H9 (cell line): Measurements from ENCODE around the gene SLC16A1. TPM values are rescaled to one million over a fixed set of nuclear protein-coding genes. Genes with fewer than 3 reads are reported as not detected.

Experiments used
- DNase-seq: peaks from one replicate; pipeline ENCODE4 v3.0.0-alpha.2; 2017
- H2AFZ ChIP-seq: one replicate; pipeline ENCODE4 v1.6.1; 2013; ENCODE audit warnings: mild to moderate bottlenecking, low read length, control low read depth, moderate library complexity
- H2AK5ac ChIP-seq: 2 replicates; pipeline ENCODE4 v1.6.1; 2013; ENCODE audit warnings: low read length, control low read depth, mixed read lengths; ENCODE audit not compliant: insufficient read length
- H2BK120ac ChIP-seq: one replicate; pipeline ENCODE4 v1.6.1; 2013; ENCODE audit warnings: low read depth, mild to moderate bottlenecking, low read length, control low read depth, inconsistent platforms; ENCODE audit not compliant: poor library complexity, severe bottlenecking
- H2BK12ac ChIP-seq: 2 replicates; pipeline ENCODE4 v1.6.1; 2013; ENCODE audit warnings: low read length, control low read depth, mixed read lengths, low read depth; ENCODE audit not compliant: insufficient read length
- H2BK15ac ChIP-seq: 2 replicates; pipeline ENCODE4 v1.6.1; 2013; ENCODE audit warnings: low read depth, low read length, control low read depth
- H2BK20ac ChIP-seq: one replicate; pipeline ENCODE4 v1.6.1; 2013; ENCODE audit warnings: low read depth, mild to moderate bottlenecking, low read length, control low read depth, inconsistent platforms; ENCODE audit not compliant: poor library complexity, severe bottlenecking
- H2BK5ac ChIP-seq: 2 replicates; pipeline ENCODE4 v1.6.1; 2013; ENCODE audit warnings: low read length, control low read depth, mixed read lengths; ENCODE audit not compliant: insufficient read length
- H3K14ac ChIP-seq: 2 replicates; pipeline ENCODE4 v1.6.1; 2013; ENCODE audit warnings: low read length, control low read depth; ENCODE audit not compliant: insufficient read depth
- H3K18ac ChIP-seq: 2 replicates; pipeline ENCODE4 v1.6.1; 2013; ENCODE audit warnings: low read depth, mild to moderate bottlenecking, mixed read lengths, low read length, control low read depth; ENCODE audit not compliant: insufficient read length
- H3K23ac ChIP-seq: 2 replicates; pipeline ENCODE4 v1.6.1; 2013; ENCODE audit warnings: low read length, control low read depth, mixed read lengths, low read depth; ENCODE audit not compliant: insufficient read length
- H3K23me2 ChIP-seq: 2 replicates; pipeline ENCODE4 v1.6.1; 2013; ENCODE audit warnings: low read depth, mild to moderate bottlenecking, mixed read lengths, low read length, control low read depth; ENCODE audit not compliant: insufficient read length, poor library complexity, severe bottlenecking
- H3K27ac ChIP-seq: 2 replicates; pipeline ENCODE4 v1.5.1; 2013; ENCODE audit warnings: low read length, control low read depth, mixed read lengths, low read depth; ENCODE audit not compliant: insufficient read length
- H3K27me3 ChIP-seq: 2 replicates; pipeline ENCODE4 v1.6.1; 2013; ENCODE audit warnings: low read length, control low read depth, inconsistent platforms; ENCODE audit not compliant: insufficient read depth
- H3K4ac ChIP-seq: 2 replicates; pipeline ENCODE4 v1.6.1; 2013; ENCODE audit warnings: low read depth, mild to moderate bottlenecking, control low read depth, inconsistent platforms, low read length, moderate library complexity
- H3K4me1 ChIP-seq: 2 replicates; pipeline ENCODE4 v1.6.1; 2013; ENCODE audit warnings: low read length, control low read depth, inconsistent platforms; ENCODE audit not compliant: insufficient read depth
- H3K4me2 ChIP-seq: 2 replicates; pipeline ENCODE4 v1.6.1; 2013; ENCODE audit warnings: low read length, control low read depth, mixed read lengths; ENCODE audit not compliant: insufficient read length, insufficient read depth
- H3K56ac ChIP-seq: 2 replicates; pipeline ENCODE4 v1.6.1; 2013; ENCODE audit warnings: low read depth, mild to moderate bottlenecking, mixed read lengths, low read length, control low read depth; ENCODE audit not compliant: insufficient read length
- H3K79me1 ChIP-seq: 2 replicates; pipeline ENCODE4 v1.6.1; 2013; ENCODE audit warnings: low read depth, mild to moderate bottlenecking, moderate library complexity, low read length, control low read depth, inconsistent platforms; ENCODE audit not compliant: insufficient read depth, poor library complexity, severe bottlenecking
- H3K79me2 ChIP-seq: 2 replicates; pipeline ENCODE4 v1.6.1; 2013; ENCODE audit warnings: low read length, control low read depth, inconsistent platforms; ENCODE audit not compliant: insufficient read depth
- H3K9ac ChIP-seq: 2 replicates; pipeline ENCODE4 v1.6.1; 2013; ENCODE audit warnings: low read length, control low read depth, mixed read lengths; ENCODE audit not compliant: insufficient read length; ENCODE audit errors: extremely low read depth
- H3K9me3 ChIP-seq: one replicate; pipeline ENCODE4 v1.6.1; 2013; ENCODE audit warnings: low read depth, low read length, inconsistent platforms; ENCODE audit not compliant: control insufficient read depth
- H3T11ph ChIP-seq: one replicate; pipeline ENCODE4 v1.6.1; 2013; ENCODE audit warnings: mild to moderate bottlenecking, low read length, control low read depth, inconsistent platforms
- H4K20me1 ChIP-seq: one replicate; pipeline ENCODE4 v1.6.1; 2013; ENCODE audit not compliant: control insufficient read depth, insufficient read length, insufficient read depth
- H4K5ac ChIP-seq: 2 replicates; pipeline ENCODE4 v1.6.1; 2013; ENCODE audit warnings: low read depth, mild to moderate bottlenecking, mixed read lengths, low read length, control low read depth; ENCODE audit not compliant: insufficient read length
- H4K8ac ChIP-seq: replicated peaks from 2 replicates; pipeline ENCODE4 v1.6.1; 2013; ENCODE audit warnings: low read length, control low read depth, mixed read lengths, low read depth; ENCODE audit not compliant: insufficient read length
- H4K91ac ChIP-seq: 2 replicates; pipeline ENCODE4 v1.6.1; 2013; ENCODE audit warnings: low read depth, mild to moderate bottlenecking, moderate library complexity, mixed read lengths, low read length, control low read depth; ENCODE audit not compliant: insufficient read length
- H3K27ac Mint-ChIP-seq, 3 experiments: 2 replicates in 2 of 3; 3 replicates in 1 of 3; pipeline ENCODE4 v1.8.0; 2020 to 2021; ENCODE audit warnings: mixed read lengths in 3 of 3, mild to moderate bottlenecking in 1 of 3, moderate library complexity in 1 of 3
- H3K27me3 Mint-ChIP-seq: 2 replicates; pipeline ENCODE4 v1.8.0; 2021; ENCODE audit warnings: low read depth, mild to moderate bottlenecking, moderate library complexity, mixed read lengths
- H3K36me3 Mint-ChIP-seq, 3 experiments: 2 replicates in 2 of 3; 3 replicates in 1 of 3; pipeline ENCODE4 v1.8.0; 2020 to 2021; ENCODE audit warnings: low read depth in 3 of 3, mixed read lengths in 3 of 3; ENCODE audit not compliant: insufficient read depth in 1 of 3
- H3K4me1 Mint-ChIP-seq, 2 experiments: 2 replicates each; pipeline ENCODE4 v1.8.0; 2020; ENCODE audit warnings: mixed read lengths in 2 of 2
- H3K4me3 Mint-ChIP-seq, 2 experiments: 2 replicates in 1 of 2; 3 replicates in 1 of 2; pipeline ENCODE4 v1.8.0; 2020 to 2021; ENCODE audit warnings: mild to moderate bottlenecking in 2 of 2, mixed read lengths in 2 of 2, moderate library complexity in 1 of 2
- H3K9me3 Mint-ChIP-seq, 2 experiments: 2 replicates in 1 of 2; 3 replicates in 1 of 2; pipeline ENCODE4 v1.8.0; 2020; ENCODE audit warnings: mild to moderate bottlenecking in 2 of 2, mixed read lengths in 2 of 2, moderate library complexity in 1 of 2
- WGBS: extraction: QIAGEN DNeasy Blood & Tissue Kit; methylation state at CpG from one replicate; pipeline ENCODE4 v1.1.7; 2013; ENCODE audit warnings: missing lambda C conversion rate, low lambda C conversion rate, mixed read lengths; ENCODE audit not compliant: insufficient read length; ENCODE audit errors: extremely low coverage; 5-methylcytosine and 5-hydroxymethylcytosine counted together
- total RNA-seq: library from RNA; stranded (reverse); gene quantifications from 2 replicates; pipeline ENCODE4 v1.2.1, GENCODE V29; 2021
- TF ChIP-seq, protein P1 (sequence below): fragments of 200-600 bp; sonication (generic); conservative IDR thresholded peaks from 3 replicates; pipeline ENCODE4 v1.8.0; 2021; ENCODE audit warnings: antibody characterized with exemption, mild to moderate bottlenecking

The SLC16A1 gene
- total RNA-seq, 1 experiment from 2014 or later, result 381 TPM

DNA sequence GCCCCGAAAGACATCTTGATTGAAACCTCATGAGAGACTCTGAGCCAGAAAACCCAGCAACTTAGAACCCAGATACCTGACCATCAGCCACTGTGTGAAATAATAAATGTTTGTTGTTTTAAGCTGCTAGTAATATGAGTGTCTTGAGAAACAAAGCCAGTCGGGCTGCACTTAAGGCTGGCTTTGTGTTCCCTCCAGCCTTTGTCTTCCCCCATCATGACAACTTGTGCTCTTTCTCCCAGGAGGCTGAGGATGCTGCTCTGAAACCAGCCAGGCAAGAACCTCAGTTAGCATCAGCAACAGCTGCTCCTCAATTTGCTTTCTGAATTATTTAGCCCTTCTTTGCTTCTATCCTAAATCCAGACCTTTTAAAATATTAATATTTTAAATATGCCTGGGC lies 78.2 kb downstream of the SLC16A1 start:
- H3K9me3 ChIP-seq, result no peaks in the 10 kb centered on the region
- H3K27ac Mint-ChIP-seq, result peak overlapping the region in 2 of 3 experiments; percentile 16 to 25; a peak in 2 of 7 replicates
- no peaks in the 10 kb centered on the region for H3K27me3 Mint-ChIP-seq

More for the DNA sequence above, 78.2 kb downstream of the SLC16A1 start:
- H3K4me1 Mint-ChIP-seq, result peaks cover 49% of the 10 kb centered on the region in 2 experiments
- Histone ChIP-seq H3K23ac (no peak overlapping the region), H3K27me3 (no peaks in the 10 kb centered on the region), H2BK120ac (no peak overlapping the region), H3K14ac (no peak overlapping the region), H3K4me2 (no peak overlapping the region), H4K91ac (no peak overlapping the region), H3K9ac (no peak overlapping the region), H2AK5ac (no peak overlapping the region), H4K20me1 (no peaks in the 10 kb centered on the region), H3K23me2 (no peaks in the 10 kb centered on the region), H3K27ac (no peak overlapping the region), H2AFZ (no peak overlapping the region), H2BK12ac (no peak overlapping the region), H3K79me2 (no peaks in the 10 kb centered on the region), H2BK15ac (no peak overlapping the region), H3K18ac (no peak overlapping the region), H3K4ac (no peak overlapping the region), H3K79me1 (no peaks in the 10 kb centered on the region), H4K5ac (no peak overlapping the region), H3K4me1 (no peaks in the 10 kb centered on the region; the same call in 1 of the 2 replicates), H3T11ph (no peak overlapping the region), H2BK5ac (no peak overlapping the region), H3K56ac (no peak overlapping the region), H4K8ac (no peak overlapping the region), H2BK20ac (no peak overlapping the region)
- no peak overlapping the region for H3K4me3 Mint-ChIP-seq
- H3K9me3 Mint-ChIP-seq, result no peaks in the 10 kb centered on the region
- no peak for DNase-seq
- TF ChIP-seq, protein P1, sequence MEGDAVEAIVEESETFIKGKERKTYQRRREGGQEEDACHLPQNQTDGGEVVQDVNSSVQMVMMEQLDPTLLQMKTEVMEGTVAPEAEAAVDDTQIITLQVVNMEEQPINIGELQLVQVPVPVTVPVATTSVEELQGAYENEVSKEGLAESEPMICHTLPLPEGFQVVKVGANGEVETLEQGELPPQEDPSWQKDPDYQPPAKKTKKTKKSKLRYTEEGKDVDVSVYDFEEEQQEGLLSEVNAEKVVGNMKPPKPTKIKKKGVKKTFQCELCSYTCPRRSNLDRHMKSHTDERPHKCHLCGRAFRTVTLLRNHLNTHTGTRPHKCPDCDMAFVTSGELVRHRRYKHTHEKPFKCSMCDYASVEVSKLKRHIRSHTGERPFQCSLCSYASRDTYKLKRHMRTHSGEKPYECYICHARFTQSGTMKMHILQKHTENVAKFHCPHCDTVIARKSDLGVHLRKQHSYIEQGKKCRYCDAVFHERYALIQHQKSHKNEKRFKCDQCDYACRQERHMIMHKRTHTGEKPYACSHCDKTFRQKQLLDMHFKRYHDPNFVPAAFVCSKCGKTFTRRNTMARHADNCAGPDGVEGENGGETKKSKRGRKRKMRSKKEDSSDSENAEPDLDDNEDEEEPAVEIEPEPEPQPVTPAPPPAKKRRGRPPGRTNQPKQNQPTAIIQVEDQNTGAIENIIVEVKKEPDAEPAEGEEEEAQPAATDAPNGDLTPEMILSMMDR, result no peak
- H3K36me3 Mint-ChIP-seq, result no peaks in the 10 kb centered on the region
- no CpG with 5 or more reads among the region's 2 CpGs for WGBS
